ENCODE measurements around the gene TSACC. TPM values are rescaled to one million over a fixed set of nuclear protein-coding genes. Genes with fewer than 3 reads are reported as not detected.

Gene TSACC
- total and polyA plus RNA-seq, 2 of the 8 experiments (the other 6 are each of a cell fraction or from before 2014, with no cell fraction given): 1.0 to 5.0 TPM

GRCh38 chr1:156393095-156393494 is 54.8 kb downstream of the TSACC start:
- no peak overlapping the region for H3K56ac ChIP-seq (replicated peaks; ENCODE audit: insufficient read length, low read depth, low read length)
- no peak overlapping the region for H4K5ac ChIP-seq (ENCODE audit: insufficient read length, low read depth, low read length)
- peak overlapping the region; percentile 89 for H3K4ac ChIP-seq (replicated peaks; ENCODE audit: insufficient read length, low read depth, low read length)
- ChIA-PET CTCF (ENCODE audit: partially characterized antibody) (interaction anchor here (0.7 to 26.1 kb wide), 6 partner anchors 7 to 57 kb away, joined by 3 to 574 read pairs (median 88); no protein-coding TSS in a partner anchor), POLR2A (ENCODE audit: partially characterized antibody) (interaction anchor here (1.0 to 1.8 kb wide), 2 partner anchors 16 to 44 kb away, joined by 4 to 5 read pairs; no protein-coding TSS in a partner anchor)
- no peak overlapping the region for H2BK120ac ChIP-seq (replicated peaks; ENCODE audit: low read depth, low read length)
- no peak overlapping the region for H2BK12ac ChIP-seq (ENCODE audit: low read depth, low read length)
- no peak overlapping the region for H3K23ac ChIP-seq (ENCODE audit: insufficient read length)
- H4K91ac ChIP-seq (replicated peaks; ENCODE audit: insufficient read length, low read length): no peak overlapping the region
- TF ChIP-seq POU5F1 (IDR thresholded peaks at IDR 0.05; ENCODE audit: low read depth, low read length) (no peak), KDM1A (IDR thresholded peaks at IDR 0.05; ENCODE audit: borderline replicate concordance, low read length) (peak; percentile 49; the same call in 1 of the 2 replicates), EZH2 (IDR thresholded peaks at IDR 0.05; ENCODE audit: low read depth, low read length, severe bottlenecking) (no peak), CHD1 (IDR thresholded peaks at IDR 0.05; ENCODE audit: low read depth, low read length) (no peak)
- H3K27me3 ChIP-seq (replicated peaks in 1 of 4; ENCODE audit: control insufficient read depth in 3 of 4, extremely low read depth in 1 of 4, insufficient read depth in 3 of 4, low read length in 3 of 4): peaks cover 4 to 40% (median 36%) of the 10 kb centered on the region in 4 experiments
- no peaks in the 10 kb centered on the region for H4K20me1 ChIP-seq (replicated peaks in 1 of 2; ENCODE audit: control insufficient read depth in 1 of 2, insufficient read depth in 2 of 2, low read length in 2 of 2)
- peaks cover 2% of the 10 kb centered on the region; the same call in 1 of the 2 replicates for H3K23me2 ChIP-seq (ENCODE audit: low read depth, low read length)
- no peaks in the 10 kb centered on the region for H3K79me1 ChIP-seq (ENCODE audit: low read depth, low read length)
- H2AFZ ChIP-seq (ENCODE audit: low read length): no peak overlapping the region
- H3K9me3 ChIP-seq (ENCODE audit: insufficient read depth in 2 of 2, low read depth in 1 of 2, low read length in 1 of 2): no peaks in the 10 kb centered on the region
- H4K8ac ChIP-seq (ENCODE audit: extremely low read depth, insufficient read depth, low read length): no peak overlapping the region; the same call in 1 of the 2 replicates
- H3K4me1 ChIP-seq (replicated peaks in 1 of 4; ENCODE audit: control insufficient read depth in 3 of 4, insufficient read depth in 4 of 4, low read length in 3 of 4): peaks cover 10 to 39% (median 28%) of the 10 kb centered on the region in 4 experiments
- 0 out of 2 replicates have a peak overlapping the region, but pooled peaks have one; percentile 23 for H2BK20ac ChIP-seq (ENCODE audit: low read length)
- no peak overlapping the region for H3K4me3 ChIP-seq (ENCODE audit: extremely low read depth in 1 of 4, insufficient read depth in 2 of 4, low read depth in 3 of 4, low read length in 4 of 4)
- H2BK15ac ChIP-seq (ENCODE audit: low read length): 0 out of 2 replicates have a peak overlapping the region, but pooled peaks have one; percentile 47
- H3K14ac ChIP-seq (ENCODE audit: insufficient read length): no peak overlapping the region
- FAIRE-seq: no peak
- peak overlapping the region; percentile 3; the same call in 1 of the 2 replicates for H3K18ac ChIP-seq (ENCODE audit: extremely low read depth, low read length)
- H3K79me2 ChIP-seq (ENCODE audit: control insufficient read depth in 1 of 2, insufficient read depth in 2 of 2, low read length in 2 of 2): no peaks in the 10 kb centered on the region
- H2AK5ac ChIP-seq (ENCODE audit: low read depth, low read length): no peak overlapping the region
- H3K9ac ChIP-seq (replicated peaks in 1 of 4; ENCODE audit: extremely low read depth in 1 of 4, low read depth in 3 of 4, low read length in 3 of 4): no peak overlapping the region
- H3K27ac ChIP-seq (ENCODE audit: low read depth, low read length): no peak overlapping the region
- no peaks in the 10 kb centered on the region for H3K36me3 ChIP-seq (ENCODE audit: control insufficient read depth in 2 of 4, insufficient read depth in 4 of 4, low read length in 3 of 4)
- DNase-seq (ENCODE audit: low read depth in 1 of 2, low spot score in 2 of 2): no peak
- no peak overlapping the region for H3K4me2 ChIP-seq (ENCODE audit: insufficient read depth in 1 of 2, low read depth in 2 of 2, low read length in 2 of 2)
- peak overlapping the region; percentile 45; the same call in 1 of the 2 replicates for H2BK5ac ChIP-seq (ENCODE audit: low read depth, low read length)

All from H1 (cell line).